LNCAP (cell line): ENCODE data around the gene GBGT1.

Source experiments
- TF ChIP-seq, protein P1 (sequence below): fragments of 450-650 bp; IDR thresholded peaks from 2 replicates; pipeline ENCODE4 v1.5.1; 2017; ENCODE audit warnings: mild to moderate bottlenecking

The GBGT1 gene

GRCh38 chr9:133125941-133126696 lies 37.6 kb downstream of the GBGT1 start:
- TF ChIP-seq, protein P1, sequence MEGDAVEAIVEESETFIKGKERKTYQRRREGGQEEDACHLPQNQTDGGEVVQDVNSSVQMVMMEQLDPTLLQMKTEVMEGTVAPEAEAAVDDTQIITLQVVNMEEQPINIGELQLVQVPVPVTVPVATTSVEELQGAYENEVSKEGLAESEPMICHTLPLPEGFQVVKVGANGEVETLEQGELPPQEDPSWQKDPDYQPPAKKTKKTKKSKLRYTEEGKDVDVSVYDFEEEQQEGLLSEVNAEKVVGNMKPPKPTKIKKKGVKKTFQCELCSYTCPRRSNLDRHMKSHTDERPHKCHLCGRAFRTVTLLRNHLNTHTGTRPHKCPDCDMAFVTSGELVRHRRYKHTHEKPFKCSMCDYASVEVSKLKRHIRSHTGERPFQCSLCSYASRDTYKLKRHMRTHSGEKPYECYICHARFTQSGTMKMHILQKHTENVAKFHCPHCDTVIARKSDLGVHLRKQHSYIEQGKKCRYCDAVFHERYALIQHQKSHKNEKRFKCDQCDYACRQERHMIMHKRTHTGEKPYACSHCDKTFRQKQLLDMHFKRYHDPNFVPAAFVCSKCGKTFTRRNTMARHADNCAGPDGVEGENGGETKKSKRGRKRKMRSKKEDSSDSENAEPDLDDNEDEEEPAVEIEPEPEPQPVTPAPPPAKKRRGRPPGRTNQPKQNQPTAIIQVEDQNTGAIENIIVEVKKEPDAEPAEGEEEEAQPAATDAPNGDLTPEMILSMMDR: no peak

DNA sequence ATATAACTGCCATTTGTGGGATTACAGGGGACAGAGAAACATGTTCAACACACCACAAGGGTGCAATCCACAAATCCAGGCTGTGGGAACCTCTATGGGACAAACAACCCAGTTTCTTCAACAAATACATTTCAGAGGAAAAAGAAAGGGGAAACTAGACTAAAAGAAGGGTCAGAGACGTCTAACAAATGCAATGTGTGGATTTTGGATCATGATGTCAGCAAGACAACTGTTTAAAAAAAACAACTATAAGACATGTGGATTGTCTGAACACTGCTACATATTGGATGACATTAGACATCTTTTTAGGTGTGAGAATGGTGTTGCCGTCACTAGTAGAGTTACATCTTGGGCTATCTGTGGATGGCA lies 38.8 kb downstream of the GBGT1 start:
- TF ChIP-seq, protein P1: no peak

GRCh38 chr9:133124123-133124906 lies 39.4 kb downstream of the GBGT1 start:
- TF ChIP-seq, protein P1: no peak

GRCh38 chr9:133122935-133123611 lies 40.6 kb downstream of the GBGT1 start:
- TF ChIP-seq, protein P1: no peak

GRCh38 chr9:133122605-133122934 lies 41.1 kb downstream of the GBGT1 start:
- TF ChIP-seq, protein P1: no peak

DNA sequence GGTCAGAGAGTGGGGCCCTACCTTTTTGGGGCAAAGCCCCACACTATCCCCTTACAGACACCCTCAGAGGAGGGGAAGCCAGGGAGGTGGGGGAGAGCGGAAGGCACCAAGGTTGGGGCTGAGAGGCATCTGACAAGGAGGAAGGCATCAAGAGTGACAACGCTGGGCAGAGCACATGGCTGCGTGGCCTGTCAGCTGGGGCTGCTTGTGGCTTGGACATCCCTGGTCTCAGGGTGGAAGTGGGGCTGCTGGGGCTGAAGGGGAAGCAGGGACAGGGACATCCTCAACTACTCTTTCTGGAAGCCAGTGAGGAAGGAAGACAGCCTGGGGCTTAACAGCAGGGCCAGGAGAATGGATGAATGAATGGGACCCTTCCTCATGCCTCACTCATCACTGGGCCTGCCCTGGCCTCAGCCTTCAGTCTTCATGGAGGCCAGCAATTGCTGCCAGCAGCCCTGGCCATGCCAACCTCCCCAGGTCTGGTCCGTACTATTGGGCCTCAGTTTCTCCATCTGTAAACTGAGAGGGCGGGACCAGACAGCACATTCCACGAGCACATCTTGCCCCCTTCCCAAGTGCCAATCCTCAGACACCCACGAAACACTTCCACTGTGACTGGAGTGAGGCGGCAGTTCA lies 41.7 kb downstream of the GBGT1 start:
- TF ChIP-seq, protein P1: no peak

- TF ChIP-seq, protein P1: no peak
These were observed 42.4 kb downstream of the GBGT1 start, which contains the start of gene RALGDS for GRCh38 chr9:133121198-133121914. Gene RALGDS (minus strand): TSS chr9:133121240. CDS start chr9:133121154, 86 bp downstream.
